AG04450 (cell line): ENCODE results near the gene TECTB. TPM values are rescaled to one million over a fixed set of nuclear protein-coding genes. Genes with fewer than 3 reads are reported as not detected.

ENCODE experiments used
- CTCF ChIA-PET: fragments of 300-600, 350-600 bp; formaldehyde crosslinking; extraction: SDS; loops from one replicate; lab custom pipeline; 2022; ENCODE audit warnings: antibody characterized with exemption, inconsistent platforms; lab: Charles Lee
- POLR2A ChIA-PET: fragments of 350-600 bp; formaldehyde crosslinking; extraction: SDS; loops from one replicate; lab custom pipeline; 2021; ENCODE audit warnings: antibody characterized with exemption, inconsistent platforms; lab: Yijun Ruan, JAX
- DNase-seq: peaks from one replicate; pipeline ENCODE4 v3.0.0-alpha.2; 2011; ENCODE audit warnings: low read depth, low spot score
- H3K27ac ChIP-seq: one replicate; pipeline ENCODE4 v1.5.1; 2012; ENCODE audit warnings: low read depth, low read length, control low read depth
- H3K27me3 ChIP-seq: one replicate; pipeline ENCODE4 v1.6.0; 2012; ENCODE audit warnings: low read length; ENCODE audit not compliant: control insufficient read depth, insufficient read depth
- H3K4me3 ChIP-seq: 2 replicates; pipeline ENCODE4 v1.5.1; 2011; ENCODE audit warnings: mild to moderate bottlenecking, low read depth, low read length, control low read depth
- H3K9me3 ChIP-seq: 2 replicates; pipeline ENCODE4 v1.5.1; 2012; ENCODE audit warnings: low read length; ENCODE audit not compliant: control insufficient read depth, insufficient read depth
- CTCF ChIP-seq: IDR thresholded peaks from 2 replicates; pipeline ENCODE4 v1.5.1; 2011; ENCODE audit warnings: low read depth, low read length, control low read depth, inconsistent platforms
- polyA plus RNA-seq: library from polyadenylated mRNA; depleted of rRNA; stranded (reverse); fragments of >200 nt; gene quantifications from 2 replicates; pipeline ENCODE4 v1.2.3, GENCODE V29; 2011

The TECTB gene
- polyA plus RNA-seq, 1 experiment: not detected

GRCh38 chr10:112286837-112287818 lies 3.9 kb downstream of the TECTB start:
- H3K9me3 ChIP-seq: no peaks in the 10 kb centered on the region
- TF ChIP-seq CTCF: no peak
- peaks cover 3% of the 10 kb centered on the region for H3K27me3 ChIP-seq
- ChIA-PET CTCF (interaction anchor here (1.4 kb wide), 1 partner anchor 21 kb away, joined by 3 read pairs; no protein-coding TSS in a partner anchor), POLR2A (no interaction called here)
- H3K27ac ChIP-seq: no peak overlapping the region
- DNase-seq: no peak
- no peak overlapping the region for H3K4me3 ChIP-seq

GRCh38 chr10:112287844-112288243 lies 4.6 kb downstream of the TECTB start:
- Histone ChIP-seq H3K27me3 (peaks cover 3% of the 10 kb centered on the region), H3K9me3 (no peaks in the 10 kb centered on the region), H3K4me3 (no peak overlapping the region), H3K27ac (no peak overlapping the region)
- ChIA-PET POLR2A (no interaction called here), CTCF (interaction anchor here (1.4 kb wide), 1 partner anchor 20 kb away, joined by 3 read pairs; no protein-coding TSS in a partner anchor)
- DNase-seq: no peak
- no peak for TF ChIP-seq CTCF

- CTCF ChIA-PET: no interaction called here
- POLR2A ChIA-PET: no interaction called here
- peaks cover 3% of the 10 kb centered on the region for H3K27me3 ChIP-seq
- no peak overlapping the region for H3K4me3 ChIP-seq
- TF ChIP-seq CTCF: no peak
- no peaks in the 10 kb centered on the region for H3K9me3 ChIP-seq
- no peak for DNase-seq
- H3K27ac ChIP-seq: no peak overlapping the region
These were observed 5.3 kb downstream of the TECTB start for GRCh38 chr10:112288486-112288885.

- TF ChIP-seq CTCF: no peak
- CTCF ChIA-PET: interaction anchor here (1.1 kb wide), 1 partner anchor 18 kb away, joined by 3 read pairs; no protein-coding TSS in a partner anchor
- Histone ChIP-seq H3K27ac (no peak overlapping the region), H3K9me3 (no peaks in the 10 kb centered on the region), H3K4me3 (no peak overlapping the region), H3K27me3 (peaks cover 3% of the 10 kb centered on the region)
- DNase-seq: no peak
- POLR2A ChIA-PET: no interaction called here
These were observed 6.3 kb downstream of the TECTB start for GRCh38 chr10:112289373-112290053.
